ENCODE data around the gene ANKRD29.
"Not testable (repeated sequence)": the region's sequence is repeated elsewhere in the genome, so short reads cannot be mapped to it uniquely, and the experiment has no call there.

Gene ANKRD29

DNA sequence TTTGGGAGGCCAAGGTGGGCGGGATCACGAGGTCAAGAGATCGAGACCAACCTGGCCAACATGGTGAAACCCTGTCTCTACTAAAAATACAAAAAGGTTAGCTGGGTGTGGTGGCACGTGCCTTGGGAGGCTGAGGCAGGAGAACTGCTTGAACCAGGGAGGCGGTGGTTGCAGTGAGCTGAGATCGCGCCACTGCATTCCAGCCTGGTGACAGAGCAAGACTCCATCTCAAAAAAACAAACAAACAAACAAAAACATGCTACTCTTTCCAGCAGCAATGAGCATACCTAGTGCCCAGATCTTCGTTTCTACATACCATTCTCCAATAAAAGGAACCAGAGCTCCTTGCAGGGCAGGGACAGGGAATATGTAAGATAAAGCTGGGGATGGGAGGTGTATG lies 105.2 kb downstream of the ANKRD29 start:
- not testable (repeated sequence) for DNase-seq (ENCODE audit: low spot score)

DNA sequence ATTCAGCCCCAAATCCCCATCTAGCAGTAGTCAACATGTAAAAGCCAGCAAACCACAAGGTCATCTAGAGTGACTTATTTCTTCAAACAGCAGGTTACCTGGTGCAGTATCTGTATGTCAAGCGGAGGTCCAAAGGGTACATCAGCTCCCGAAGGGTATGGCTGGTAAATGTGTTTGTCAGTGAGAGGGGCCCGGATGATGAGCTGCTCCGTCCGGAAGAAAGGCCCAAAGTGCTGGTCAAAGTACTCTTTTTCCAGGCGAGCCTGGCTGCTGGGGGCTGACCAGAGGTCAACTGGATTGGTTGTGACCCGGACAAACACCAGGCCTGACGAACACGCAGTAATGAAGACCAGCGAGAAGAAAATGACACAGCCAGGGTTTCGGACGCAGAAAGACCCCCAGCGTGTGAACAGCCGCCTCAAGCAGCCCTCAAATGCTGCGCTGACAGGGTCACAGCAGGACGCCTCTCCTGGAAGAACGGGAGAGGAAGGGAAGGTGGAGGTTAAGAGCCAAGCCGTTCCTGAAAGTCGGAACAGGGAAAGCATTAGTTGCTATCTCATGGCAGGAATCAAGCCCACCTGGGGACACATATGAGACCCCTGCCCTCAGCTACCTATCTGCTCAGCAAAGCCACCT lies 106.4 kb downstream of the ANKRD29 start:
- DNase-seq (ENCODE audit: low spot score): no peak

DNA sequence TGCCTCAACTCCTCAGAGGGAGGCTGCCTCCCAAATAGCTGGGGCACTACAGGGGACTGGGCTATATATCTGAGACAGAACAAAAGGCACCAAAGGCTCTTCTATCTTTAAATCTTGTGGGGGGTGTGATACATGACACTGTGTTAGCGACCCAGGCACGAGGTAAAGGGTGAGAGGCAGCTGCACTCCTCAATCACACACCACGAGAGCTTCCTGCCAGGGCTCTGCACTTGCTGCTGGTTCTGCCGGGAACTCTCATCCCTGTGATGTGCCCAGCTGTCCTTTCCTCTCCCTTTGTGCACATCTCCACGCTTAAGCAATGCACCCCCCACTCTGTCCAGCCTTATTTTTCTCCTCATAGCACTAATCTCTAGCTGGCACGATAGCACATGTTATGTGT lies 108.8 kb downstream of the ANKRD29 start:
- no peak for DNase-seq (ENCODE audit: low spot score)

DNA sequence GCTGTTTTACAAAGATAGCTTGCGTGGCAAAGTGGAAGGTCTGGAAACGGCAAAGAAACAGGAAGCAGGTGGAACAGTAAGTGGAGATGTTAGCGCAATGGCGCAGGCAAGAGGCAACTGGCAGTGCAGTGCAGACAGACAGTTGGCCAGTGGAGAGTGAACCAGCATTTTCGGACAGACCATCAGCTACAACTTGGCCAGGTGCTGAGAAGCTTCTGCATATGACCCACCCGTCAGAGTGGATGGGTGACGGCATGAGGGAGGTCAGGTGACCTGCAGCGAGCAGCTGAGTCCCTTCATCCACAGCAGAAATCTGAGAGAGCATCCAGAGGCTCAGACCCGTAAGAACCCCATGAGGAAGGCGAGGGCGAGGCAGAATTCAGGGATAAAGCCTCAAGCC lies 110.2 kb downstream of the ANKRD29 start:
- DNase-seq (ENCODE audit: low spot score): no peak

DNA sequence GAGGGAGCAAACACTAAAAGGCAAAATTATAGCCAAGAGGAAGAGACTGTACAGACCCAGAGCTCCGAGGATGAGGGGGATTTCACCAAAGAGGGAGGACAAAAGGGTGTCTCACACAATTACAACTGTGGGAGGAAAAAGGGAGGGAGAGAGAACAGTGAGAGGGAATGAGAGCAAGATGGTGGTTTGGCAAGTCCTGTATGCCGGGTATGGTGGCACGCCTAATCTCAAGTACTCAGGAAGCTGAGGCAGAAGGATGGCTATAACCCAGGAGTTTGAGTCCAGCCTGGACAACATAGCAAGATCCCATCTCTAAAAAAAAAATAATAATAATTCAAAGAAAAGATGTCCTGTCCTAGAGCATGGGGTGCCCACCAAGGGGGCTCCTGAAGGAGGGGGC lies 110.7 kb downstream of the ANKRD29 start:
- DNase-seq (ENCODE audit: low spot score): no peak

DNA sequence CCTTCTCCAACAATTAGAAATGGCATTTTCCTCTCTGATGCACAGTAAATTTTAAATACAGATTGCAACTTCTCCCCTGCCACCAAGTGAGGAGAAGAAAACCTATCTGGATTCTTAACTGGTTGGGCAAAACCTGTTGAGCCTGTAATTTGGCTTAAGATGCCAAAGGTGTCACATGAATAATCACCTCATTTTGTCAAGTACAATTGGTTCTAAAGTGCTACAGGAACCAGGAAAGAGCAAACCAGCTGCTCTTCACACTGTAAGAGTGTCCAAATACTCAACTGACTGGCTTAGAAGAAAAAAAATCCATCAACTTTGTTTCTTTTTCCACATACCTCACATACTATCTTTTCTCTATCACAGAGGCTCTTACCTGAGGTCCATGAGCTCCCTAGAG lies 111.8 kb downstream of the ANKRD29 start:
- no peak for DNase-seq (ENCODE audit: low spot score)

Data from iPS-NIHi11 (cell line).